GM12874 (cell line): ENCODE results near the gene OR1F1.

Experiments
- CTCF ChIP-seq: IDR thresholded peaks from 2 replicates; pipeline ENCODE4 v1.5.1; 2011; ENCODE audit warnings: low read depth, mild to moderate bottlenecking, control low read depth, low read length, moderate library complexity; ENCODE audit not compliant: insufficient read depth

The OR1F1 gene

GRCh38 chr16:3143189-3143588, 44.8 kb upstream of the OR1F1 start:
- no peak for TF ChIP-seq CTCF

- no peak for TF ChIP-seq CTCF
These were observed 44.2 kb upstream of the OR1F1 start for GRCh38 chr16:3143598-3144320.

- TF ChIP-seq CTCF: no peak
These were observed 43.6 kb upstream of the OR1F1 start for GRCh38 chr16:3144321-3144983.

DNA sequence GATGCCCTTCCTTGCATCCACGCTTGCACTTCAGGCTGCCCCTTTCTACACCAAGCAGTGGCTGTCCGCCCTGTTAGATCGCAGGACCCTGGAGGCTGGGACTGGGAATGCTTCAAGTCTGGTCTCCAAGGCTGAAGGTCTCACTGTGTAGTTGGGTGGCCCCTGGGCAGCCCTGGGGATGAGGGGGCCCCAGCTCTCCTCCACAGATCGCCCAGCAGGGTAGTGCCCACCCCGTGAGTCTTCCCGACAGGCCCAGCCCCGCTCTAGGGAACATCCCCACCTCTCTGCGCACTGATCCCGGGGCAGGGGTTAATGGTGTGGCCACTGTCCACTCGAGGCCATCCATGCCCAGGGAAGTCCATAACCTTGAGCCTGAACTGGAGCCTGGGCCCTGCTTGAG, 42.9 kb upstream of the OR1F1 start:
- no peak for TF ChIP-seq CTCF

GRCh38 chr16:3145660-3146059, 42.3 kb upstream of the OR1F1 start:
- TF ChIP-seq CTCF: no peak

DNA sequence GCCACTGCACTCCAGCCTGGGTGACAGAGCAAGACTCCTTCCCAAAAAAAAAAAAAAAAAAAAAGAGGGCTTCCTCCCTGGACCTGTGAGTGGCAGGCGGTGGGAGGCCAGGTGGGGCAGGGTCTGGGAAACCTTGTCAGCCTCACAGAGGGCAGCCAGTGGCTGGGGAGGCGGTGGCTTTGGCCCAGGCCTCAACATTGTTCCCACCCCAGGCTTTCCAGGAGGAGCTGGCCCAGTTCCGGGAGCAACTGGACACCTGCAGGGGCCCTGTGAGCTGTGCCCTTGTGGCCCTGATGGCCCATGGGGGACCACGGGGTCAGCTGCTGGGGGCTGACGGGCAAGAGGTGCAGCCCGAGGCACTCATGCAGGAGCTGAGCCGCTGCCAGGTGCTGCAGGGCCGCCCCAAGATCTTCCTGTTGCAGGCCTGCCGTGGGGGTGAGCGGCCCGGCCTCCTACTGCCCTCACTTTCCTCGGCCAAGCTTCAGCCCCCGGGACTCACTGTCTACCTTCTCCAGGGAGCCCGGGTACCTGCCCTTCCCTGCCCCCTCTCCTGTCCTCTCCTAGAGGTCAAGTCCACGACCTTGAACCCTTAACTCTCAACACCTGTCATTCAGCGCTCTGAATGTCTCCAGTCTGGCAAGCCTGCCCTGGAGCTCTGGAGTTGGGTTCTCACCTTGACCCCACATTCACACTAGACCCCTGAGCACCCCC, 40.8 kb upstream of the OR1F1 start:
- TF ChIP-seq CTCF: no peak

- TF ChIP-seq CTCF: no peak
These were observed 40.3 kb upstream of the OR1F1 start for GRCh38 chr16:3147757-3148104.
